Measurements from ENCODE around the gene SHPK. TPM values are rescaled to one million over a fixed set of nuclear protein-coding genes. Genes with fewer than 3 reads are reported as not detected.

Gene SHPK
- total RNA-seq, 1 experiment from 2014 or later: 21.4 TPM

- Histone ChIP-seq H4K20me1 (ENCODE audit: insufficient read depth) (peaks cover 38% of the 10 kb centered on the region), H3K4me1 (replicated peaks; ENCODE audit: insufficient read depth) (peaks cover 25% of the 10 kb centered on the region), H3K9me3 (ENCODE audit: insufficient read depth, low read depth) (no peaks in the 10 kb centered on the region), H3K36me3 (ENCODE audit: low read depth) (no peaks in the 10 kb centered on the region), H3K9me2 (ENCODE audit: insufficient read depth) (no peaks in the 10 kb centered on the region), H3K79me2 (ENCODE audit: low read depth) (peaks cover 63% of the 10 kb centered on the region), H3K27ac (peak overlapping the region; percentile 22; the same call in 1 of the 2 replicates), H3K27me3 (ENCODE audit: insufficient read depth, low read depth) (no peaks in the 10 kb centered on the region), H3K4me3 (peak overlapping the region; percentile 95), H2AFZ (no peak overlapping the region; the same call in 1 of the 2 replicates), H3K4me2 (peak overlapping the region; percentile 98), H3F3A (ENCODE audit: insufficient read depth, low read depth) (peaks cover 28% of the 10 kb centered on the region)
- DNase-seq: no peak
- ChIA-PET POLR2A (ENCODE audit: unreplicated experiment) (no interaction called here), CTCF (interaction anchor here (0.7 kb wide), 1 partner anchor 227 kb away, joined by 5 read pairs; no protein-coding TSS in a partner anchor)
- intact Hi-C loops (cut with micrococcal nuclease; ENCODE audit: unreplicated experiment): loop anchor here (2.0 to 5.0 kb wide), 3 partner anchors 53 to 1262 kb away; partner anchors contain the start of gene HASPIN
- no TSS peak for BruUV-seq (replicated peaks)
- TF ChIP-seq EZH2 (IDR thresholded peaks at IDR 0.05; ENCODE audit: low read depth): no peak
- no peak for TF ChIP-seq CTCF (conservative IDR thresholded peaks at IDR 0.05)
Observed at GRCh38 chr17:3669548-3669947, 33.5 kb upstream of the SHPK start.

DNA sequence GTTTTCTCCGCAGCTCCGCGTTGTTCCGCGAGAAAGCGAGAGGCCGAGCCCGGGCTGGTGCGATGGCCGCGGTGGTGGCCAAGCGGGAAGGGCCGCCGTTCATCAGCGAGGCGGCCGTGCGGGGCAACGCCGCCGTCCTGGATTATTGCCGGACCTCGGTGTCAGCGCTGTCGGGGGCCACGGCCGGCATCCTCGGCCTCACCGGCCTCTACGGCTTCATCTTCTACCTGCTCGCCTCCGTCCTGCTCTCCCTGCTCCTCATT lies 33.0 kb upstream of the SHPK start:
- CTCF ChIA-PET: no interaction called here
- Histone ChIP-seq H3K9me2 (ENCODE audit: insufficient read depth) (no peaks in the 10 kb centered on the region), H2AFZ (peak overlapping the region; percentile 77), H3K4me2 (peak overlapping the region; percentile 98), H3K4me3 (peak overlapping the region; percentile 95), H3K27me3 (ENCODE audit: insufficient read depth, low read depth) (no peaks in the 10 kb centered on the region), H4K20me1 (ENCODE audit: insufficient read depth) (peaks cover 39% of the 10 kb centered on the region), H3F3A (ENCODE audit: insufficient read depth, low read depth) (peaks cover 24% of the 10 kb centered on the region), H3K36me3 (ENCODE audit: low read depth) (no peaks in the 10 kb centered on the region), H3K9me3 (ENCODE audit: insufficient read depth, low read depth) (no peaks in the 10 kb centered on the region), H3K79me2 (ENCODE audit: low read depth) (peaks cover 63% of the 10 kb centered on the region), H3K27ac (peak overlapping the region; percentile 22; the same call in 1 of the 2 replicates), H3K4me1 (replicated peaks; ENCODE audit: insufficient read depth) (peaks cover 25% of the 10 kb centered on the region)
- intact Hi-C loops (cut with micrococcal nuclease; ENCODE audit: unreplicated experiment): loop anchor here (2.0 to 5.0 kb wide), 3 partner anchors 53 to 1262 kb away; partner anchors contain the start of gene HASPIN
- TSS peak; percentile 71 for BruUV-seq (replicated peaks)
- DNase-seq: no peak
- TF ChIP-seq CTCF (conservative IDR thresholded peaks at IDR 0.05) (no peak), EZH2 (IDR thresholded peaks at IDR 0.05; ENCODE audit: low read depth) (no peak)
- POLR2A ChIA-PET (ENCODE audit: unreplicated experiment): interaction anchor here (0.8 to 1.0 kb wide), 2 partner anchors 33 to 68 kb away, joined by 4 to 6 read pairs; partner anchors contain the start of genes CTNS and SHPK

DNA sequence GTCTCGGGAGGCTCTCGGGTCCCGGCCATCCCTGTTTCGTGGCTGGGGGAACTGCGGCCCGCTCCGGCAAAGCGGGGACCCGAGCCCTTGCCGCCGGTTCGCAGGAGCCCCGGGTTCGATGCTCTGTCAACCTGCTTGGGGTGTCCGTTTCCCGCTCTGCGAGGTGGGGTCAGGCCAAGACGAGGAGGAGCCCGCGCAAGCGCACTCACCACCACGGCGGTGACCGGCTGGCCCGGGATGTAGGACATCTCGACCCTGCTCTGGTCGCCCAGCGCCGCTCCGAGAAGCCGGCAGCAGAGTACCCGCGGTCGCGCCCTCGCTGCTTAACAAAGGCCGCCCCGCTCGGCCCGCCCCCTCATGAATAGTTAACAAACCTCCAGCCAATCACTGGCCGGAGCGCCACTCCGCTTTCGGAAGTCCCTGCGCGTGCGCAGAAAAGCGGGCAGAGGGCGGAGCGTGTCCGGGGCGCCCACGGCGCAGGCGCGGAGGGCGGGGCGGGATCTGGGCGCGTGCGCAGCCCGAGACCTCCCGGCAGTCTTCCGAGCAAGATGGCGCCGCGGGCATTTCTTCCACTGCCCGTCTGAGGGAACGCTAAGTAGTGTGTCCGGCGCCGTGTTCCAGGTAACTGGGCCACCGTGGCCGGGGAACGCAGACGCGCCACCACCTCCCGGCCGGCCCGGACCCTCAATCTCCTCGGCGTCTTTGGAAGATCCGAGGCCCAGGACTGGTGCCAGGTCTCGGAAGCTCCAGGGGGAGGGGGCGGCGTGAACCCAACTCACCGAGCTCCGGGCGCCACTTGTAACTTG lies 32.4 kb upstream of the SHPK start, which contains the start of the genes EMC6 and TAX1BP3:
Gene EMC6 (plus strand): TSS at position 534 of the 806 bp plus-strand sequence. CDS start 335 bp downstream, outside the sequence.
Gene TAX1BP3 (minus strand): TSS at position 300 of the 806 bp plus-strand sequence. CDS start 52 bp downstream, at position 248.
- peak within 1 kb of the TSS; percentile 98 for H3K4me2 ChIP-seq
- no peaks in the 10 kb centered on the region for H3K9me3 ChIP-seq (ENCODE audit: insufficient read depth, low read depth)
- TF ChIP-seq EZH2 (IDR thresholded peaks at IDR 0.05; ENCODE audit: low read depth) (no peak), CTCF (conservative IDR thresholded peaks at IDR 0.05) (no peak; the same call in 1 of the 2 replicates)
- H3K4me3 ChIP-seq: peak within 1 kb of the TSS; percentile 95
- no TSS peak for BruUV-seq (replicated peaks)
- peaks cover 39% of the 10 kb centered on the region for H4K20me1 ChIP-seq (ENCODE audit: insufficient read depth)
- H3K36me3 ChIP-seq (ENCODE audit: low read depth): no peaks in the 10 kb centered on the region
- DNase-seq: peak; percentile 92 to 100
- peaks cover 24% of the 10 kb centered on the region for H3F3A ChIP-seq (ENCODE audit: insufficient read depth, low read depth)
- H3K9me2 ChIP-seq (ENCODE audit: insufficient read depth): no peaks in the 10 kb centered on the region
- no peaks in the 10 kb centered on the region for H3K27me3 ChIP-seq (ENCODE audit: insufficient read depth, low read depth)
- peak within 1 kb of the TSS; percentile 88 for H3K27ac ChIP-seq
- peaks cover 25% of the 10 kb centered on the region for H3K4me1 ChIP-seq (replicated peaks; ENCODE audit: insufficient read depth)
- H3K79me2 ChIP-seq (ENCODE audit: low read depth): peaks cover 63% of the 10 kb centered on the region
- H2AFZ ChIP-seq: peak within 1 kb of the TSS; percentile 83
- ChIA-PET POLR2A (ENCODE audit: unreplicated experiment) (interaction anchor here (0.6 to 1.7 kb wide), 5 partner anchors 32 to 659 kb away, joined by 3 to 26 read pairs (median 6); partner anchors contain the start of genes CTNS and SHPK), CTCF (interaction anchor here (0.6 kb wide), 1 partner anchor 464 kb away, joined by 3 read pairs; no protein-coding TSS in a partner anchor)
- intact Hi-C loops (cut with micrococcal nuclease; ENCODE audit: unreplicated experiment): loop anchor here (1.0 to 5.0 kb wide), 4 partner anchors 32 to 1261 kb away; partner anchors contain the start of genes CTNS, HASPIN and SHPK

Measured in PC-9 (cell line).